SK-N-DZ (cell line): ENCODE data around the gene ASTL. TPM values are rescaled to one million over a fixed set of nuclear protein-coding genes. Genes with fewer than 3 reads are reported as not detected.
"Not testable (repeated sequence)": the region's sequence is repeated elsewhere in the genome, so short reads cannot be mapped to it uniquely, and the experiment has no call there.

Experiments used
- DNase-seq: peaks from one replicate; pipeline ENCODE4 v3.0.0-alpha.2; 2015; ENCODE audit warnings: low spot score
- polyA plus RNA-seq, 2 experiments: library from polyadenylated mRNA; depleted of rRNA; stranded (reverse); fragments of >200 nt; gene quantifications; 2 replicates each; pipeline ENCODE4 v1.2.3, GENCODE V29; 2014

Gene ASTL
- not detected in 2 replicates for polyA plus RNA-seq (2014; cell fraction: cytosol; rRNA removed)
- polyA plus RNA-seq (2014; cell fraction: nucleus; rRNA removed), result not detected in 2 replicates

DNA sequence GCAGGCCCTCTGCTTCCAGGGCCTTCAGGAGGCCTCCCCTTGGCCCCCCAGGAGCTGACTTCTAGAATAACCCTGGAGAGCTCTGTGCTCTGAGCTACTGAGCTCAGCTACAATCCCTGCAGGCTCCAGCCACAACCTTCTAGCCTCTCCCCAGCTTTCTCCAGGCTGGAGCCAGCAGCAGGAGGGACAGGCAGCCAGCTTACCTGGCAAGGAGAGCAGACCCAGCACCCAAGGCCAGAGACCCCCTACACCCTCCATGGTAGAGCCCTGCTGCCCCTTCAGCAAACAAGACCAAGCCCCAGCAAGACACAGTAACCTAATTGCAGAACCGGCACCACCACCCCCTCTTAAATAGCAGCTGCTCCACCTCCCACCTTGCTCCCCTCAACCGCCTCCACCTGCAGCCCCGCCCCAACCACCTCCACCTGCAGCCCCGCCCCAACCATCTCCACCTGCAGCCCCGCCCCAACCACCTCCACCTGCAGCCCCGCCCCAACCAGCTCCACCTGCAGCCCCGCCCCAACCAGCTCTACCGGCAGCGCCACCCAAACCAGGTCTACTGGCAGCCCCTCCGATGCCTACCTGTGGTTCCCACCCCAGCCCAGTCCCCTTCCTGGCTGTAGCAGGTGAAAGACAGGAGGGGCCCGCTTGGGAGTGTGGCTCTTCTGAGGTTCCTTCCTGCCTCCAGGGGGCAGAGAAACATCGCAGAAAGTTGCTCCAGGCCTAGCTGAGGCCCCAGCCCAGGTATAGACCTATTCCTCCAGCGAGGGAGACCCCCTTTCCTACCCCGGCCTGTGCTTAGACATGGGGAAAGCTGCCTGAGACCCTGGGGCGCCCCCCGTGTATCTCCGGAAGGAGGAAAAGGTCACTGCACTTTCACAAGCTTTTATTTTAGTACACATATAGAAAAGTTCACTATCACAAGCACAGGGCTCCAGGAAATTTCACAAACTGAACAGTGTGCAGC is at the start of gene ASTL:
Gene ASTL (minus strand): TSS at position 324 of the 967 bp plus-strand sequence. CDS start 66 bp downstream, at position 258.
- peak; percentile 53 for DNase-seq

DNA sequence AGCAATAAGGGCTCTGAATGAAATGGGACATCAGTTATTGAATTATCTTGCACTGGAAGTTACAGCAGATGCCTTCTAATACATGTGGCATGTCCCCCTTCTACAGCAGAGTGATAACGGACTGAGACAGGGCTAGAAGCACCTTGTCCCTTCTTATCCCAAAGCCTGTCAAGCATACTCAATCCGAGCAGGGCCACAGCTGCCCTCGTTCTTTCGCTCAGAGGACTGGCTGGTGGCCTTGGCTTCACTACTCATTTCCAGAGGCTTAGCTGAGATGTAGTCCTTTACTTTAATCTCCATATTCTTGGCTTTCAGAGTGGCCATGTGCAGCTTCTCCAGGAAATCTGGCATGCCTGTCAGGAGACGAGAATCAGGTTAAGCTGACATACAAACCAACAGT is 48.3 kb upstream of the ASTL start:
- no peak for DNase-seq

DNA sequence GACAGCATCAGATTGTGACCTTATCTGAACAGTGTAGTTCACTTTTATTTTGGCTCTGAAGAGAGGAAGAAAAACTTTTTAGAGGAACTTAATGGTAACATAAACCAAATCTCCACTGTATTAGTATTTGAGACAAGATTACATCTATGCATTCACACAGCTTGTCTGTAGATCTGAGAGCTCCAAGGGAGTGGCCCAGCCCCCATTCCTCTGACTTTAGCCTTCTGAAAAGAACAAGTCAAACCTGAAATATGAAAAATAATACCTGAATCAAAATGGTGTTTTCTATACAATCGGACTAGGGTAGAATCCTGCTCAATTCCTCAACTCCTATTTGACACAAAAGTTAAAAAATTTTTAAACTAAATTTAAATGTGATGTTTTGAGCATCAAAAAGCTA is 47.2 kb upstream of the ASTL start:
- DNase-seq, result no peak

DNA sequence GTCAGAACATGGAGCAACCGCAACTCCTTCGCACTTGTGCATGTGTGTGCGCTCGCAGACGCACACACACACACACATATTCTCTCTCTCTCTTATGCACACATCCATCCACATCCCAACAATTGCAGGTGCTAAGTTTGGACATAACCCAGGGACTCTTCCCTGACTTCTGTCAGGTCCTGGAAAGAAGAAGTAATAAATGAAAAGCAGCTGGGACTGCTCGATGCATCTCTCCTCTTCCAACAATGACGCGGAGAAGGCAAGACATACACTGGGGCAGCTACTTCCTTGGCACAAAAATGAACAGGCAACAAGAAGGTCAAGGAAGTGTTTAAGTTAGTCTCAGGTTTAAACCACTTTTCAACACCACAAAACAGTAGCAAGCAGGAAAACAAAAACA is 46.7 kb upstream of the ASTL start:
- DNase-seq, result no peak

DNA sequence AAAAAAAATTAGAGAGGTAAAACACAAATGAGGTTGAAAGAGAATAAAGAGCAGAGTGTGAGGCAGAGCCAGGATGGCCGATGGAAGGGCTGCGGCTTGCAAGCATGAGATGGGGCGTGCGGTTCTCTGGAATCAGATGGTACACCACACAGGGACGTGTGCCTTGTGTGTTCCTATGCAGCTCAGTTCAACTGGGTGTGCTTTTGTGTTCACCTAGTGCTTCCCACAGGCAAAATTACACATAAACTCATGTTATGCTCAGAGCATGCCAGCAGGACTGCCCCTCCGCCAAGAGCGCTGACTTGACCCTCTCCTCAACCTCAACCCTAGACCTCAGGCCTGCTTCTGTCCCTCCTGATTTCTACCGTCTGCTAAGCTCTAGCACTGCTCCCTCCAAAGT is 45.9 kb upstream of the ASTL start:
- no peak for DNase-seq

DNA sequence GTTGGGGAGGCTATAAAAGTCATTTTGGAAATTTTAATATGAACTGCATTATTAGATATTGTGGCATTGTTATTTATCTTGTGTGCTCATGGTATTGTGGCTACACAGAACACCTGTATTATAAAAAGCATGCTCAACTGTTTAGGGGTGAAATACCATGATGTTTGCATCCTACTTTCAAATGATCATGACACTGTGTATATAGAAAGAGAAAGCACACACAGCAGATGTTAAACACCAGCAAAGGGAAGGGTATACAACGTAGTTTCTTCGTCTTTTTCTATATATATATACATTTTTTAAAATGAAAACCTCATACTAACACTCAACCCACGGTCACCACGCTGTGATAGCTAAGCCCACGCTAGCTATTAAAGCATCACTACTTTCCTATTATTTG is 43.2 kb upstream of the ASTL start:
- DNase-seq, result no peak

DNA sequence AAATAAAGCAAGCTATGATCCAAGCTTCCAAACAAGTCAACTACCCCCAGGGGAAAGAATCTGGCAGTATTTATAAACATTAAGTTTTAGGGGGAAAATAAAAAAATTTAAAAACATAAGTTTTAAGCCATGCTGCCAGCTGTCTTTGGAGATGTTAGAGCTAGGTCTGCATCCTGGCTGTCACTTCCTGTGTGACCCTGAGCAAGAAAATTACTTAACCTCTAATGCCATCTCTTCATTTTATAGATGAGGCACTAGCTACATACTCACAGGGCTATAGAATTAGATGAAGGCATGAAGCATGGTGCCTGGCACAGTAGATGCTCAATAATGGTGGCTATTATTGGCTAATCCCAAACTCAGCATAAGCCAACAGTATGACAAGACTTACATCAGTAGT is 42.2 kb upstream of the ASTL start:
- no peak for DNase-seq

DNA sequence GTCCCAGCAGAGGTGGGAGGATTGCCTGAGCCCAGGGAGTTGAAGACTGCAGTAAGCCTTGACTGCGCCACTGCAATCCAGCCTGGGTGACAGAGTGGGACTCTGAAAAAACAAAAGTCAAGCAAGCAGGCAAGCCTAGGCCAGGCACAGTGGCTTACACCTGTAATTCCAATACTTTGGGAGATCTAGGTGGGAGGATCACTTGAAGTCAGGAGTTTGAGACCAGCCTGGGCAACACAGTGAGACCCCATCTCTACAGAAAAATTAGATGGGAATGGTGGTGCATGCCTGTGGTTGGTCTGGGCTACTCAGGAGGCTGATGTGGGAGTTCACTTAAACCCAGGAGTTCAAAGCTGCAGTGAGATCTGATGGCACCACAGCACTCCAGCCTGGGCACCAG is 41.7 kb upstream of the ASTL start:
- no peak for DNase-seq

DNA sequence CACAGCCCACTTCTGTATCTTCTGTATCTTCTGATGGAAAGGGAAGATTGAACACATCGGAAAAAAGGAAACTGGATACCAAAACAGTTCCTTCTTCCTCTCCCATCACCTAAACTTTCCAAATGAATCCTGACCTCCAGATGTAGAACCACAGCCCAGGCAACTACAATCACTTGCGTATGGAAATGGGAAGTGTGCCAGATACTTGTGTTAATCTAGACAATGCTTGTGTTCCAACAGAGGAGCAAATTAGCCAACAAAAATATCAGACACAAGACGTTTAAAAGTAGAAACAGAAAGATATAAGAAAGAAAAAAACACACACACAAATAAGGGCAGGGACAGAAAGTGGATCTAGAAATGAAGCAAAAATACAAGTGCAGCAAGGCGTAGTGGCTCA is 38.4 kb upstream of the ASTL start:
- DNase-seq, result no peak

DNA sequence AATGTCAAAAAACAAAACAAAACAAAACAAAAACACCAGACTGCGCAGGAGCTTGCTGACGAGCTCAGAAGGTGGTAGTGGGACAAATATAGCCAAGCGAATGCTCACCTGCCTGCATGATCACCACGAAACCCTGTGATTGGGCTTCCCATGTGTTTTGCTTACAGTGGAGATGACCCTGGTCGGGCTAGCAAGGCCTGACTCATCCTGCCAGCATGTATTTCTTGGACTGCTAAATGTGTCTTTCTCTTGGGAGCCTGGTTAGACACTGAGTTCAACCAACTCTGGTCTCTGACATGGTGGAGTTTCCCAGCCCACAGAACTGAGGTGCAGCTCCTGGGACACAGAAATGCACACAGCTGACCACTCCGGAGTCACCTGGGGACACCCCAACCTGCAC is 37.6 kb upstream of the ASTL start:
- no peak for DNase-seq

DNA sequence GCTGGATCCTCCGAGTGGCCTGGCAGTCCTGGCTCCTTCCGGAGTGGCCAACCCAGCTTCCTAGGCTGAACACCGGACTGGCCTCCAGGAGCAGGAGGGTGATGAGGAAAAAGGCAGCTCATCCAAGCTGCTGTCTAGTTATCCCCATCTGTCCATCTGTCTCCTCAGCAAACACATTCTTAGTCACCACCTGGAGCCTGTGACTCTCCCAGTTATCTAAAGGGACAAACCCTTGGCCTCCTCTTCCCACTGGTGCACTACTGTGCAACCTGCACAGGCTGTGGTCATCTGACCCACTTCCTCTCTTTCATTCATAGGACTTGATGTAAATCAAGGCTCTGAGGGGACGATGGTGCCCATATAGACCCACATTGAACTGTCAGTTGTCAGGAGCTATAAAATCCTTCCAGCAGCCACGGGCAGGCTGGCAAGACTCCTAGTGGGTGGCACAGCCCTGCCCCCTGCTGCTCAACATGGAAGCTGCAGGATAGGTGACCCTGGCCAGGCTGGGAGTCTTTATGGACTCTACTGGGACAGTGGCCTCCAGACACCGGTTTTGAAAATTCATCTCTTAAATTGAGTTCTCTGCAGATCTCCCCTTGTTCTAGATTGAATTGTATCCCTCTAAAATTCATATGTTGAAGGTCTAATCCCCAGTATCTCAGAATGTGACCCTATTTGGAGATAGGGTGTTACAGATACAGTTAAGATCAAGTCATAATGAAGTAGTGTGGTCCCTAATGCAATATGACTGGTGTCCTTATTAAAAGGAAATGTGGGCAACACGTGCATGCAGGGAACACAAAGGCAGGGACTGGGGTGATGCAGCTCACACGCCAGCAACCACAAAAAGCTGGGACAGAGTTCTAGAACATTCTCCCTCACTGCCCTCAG is 36.2 kb upstream of the ASTL start:
- peak; percentile 78 for DNase-seq

DNA sequence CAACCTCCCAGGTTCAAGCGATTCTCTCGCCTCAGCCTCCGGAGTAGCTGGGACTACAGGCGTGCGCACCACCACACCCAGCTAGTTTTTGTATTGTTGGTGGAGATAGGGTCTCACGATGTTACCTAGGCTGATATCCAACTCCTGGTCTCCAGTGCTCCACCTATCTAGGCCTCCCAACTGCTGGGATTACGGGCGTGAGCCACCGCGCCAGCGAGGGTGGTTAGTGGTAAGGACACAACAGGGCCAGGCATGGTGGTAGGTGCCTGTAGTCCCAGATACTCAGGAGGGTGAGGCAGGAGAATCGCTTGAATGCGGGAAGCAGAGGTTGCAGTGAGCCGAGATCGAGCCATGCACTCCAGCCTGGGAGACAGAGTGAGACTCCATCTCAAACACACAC is 33.5 kb upstream of the ASTL start:
- no peak for DNase-seq

DNA sequence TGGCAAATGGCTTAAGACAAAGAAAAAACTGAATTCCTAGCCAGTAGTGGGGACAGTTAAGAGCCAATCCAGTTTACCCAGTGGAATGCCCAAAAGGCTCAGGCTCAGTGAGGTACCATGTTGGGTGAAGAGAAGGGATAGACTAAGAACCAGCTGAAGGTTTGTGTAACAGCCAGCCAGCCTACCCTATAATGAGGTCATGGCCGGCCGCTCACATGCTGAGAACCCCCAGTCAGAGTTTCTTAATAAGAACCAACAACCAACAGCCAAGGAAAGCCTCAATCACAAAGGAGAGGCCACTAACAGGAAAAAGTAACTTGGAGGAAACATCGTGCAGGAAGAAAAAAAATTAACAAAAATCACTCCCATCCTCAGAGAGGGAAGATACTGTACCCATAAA is 32.3 kb upstream of the ASTL start:
- no peak for DNase-seq

DNA sequence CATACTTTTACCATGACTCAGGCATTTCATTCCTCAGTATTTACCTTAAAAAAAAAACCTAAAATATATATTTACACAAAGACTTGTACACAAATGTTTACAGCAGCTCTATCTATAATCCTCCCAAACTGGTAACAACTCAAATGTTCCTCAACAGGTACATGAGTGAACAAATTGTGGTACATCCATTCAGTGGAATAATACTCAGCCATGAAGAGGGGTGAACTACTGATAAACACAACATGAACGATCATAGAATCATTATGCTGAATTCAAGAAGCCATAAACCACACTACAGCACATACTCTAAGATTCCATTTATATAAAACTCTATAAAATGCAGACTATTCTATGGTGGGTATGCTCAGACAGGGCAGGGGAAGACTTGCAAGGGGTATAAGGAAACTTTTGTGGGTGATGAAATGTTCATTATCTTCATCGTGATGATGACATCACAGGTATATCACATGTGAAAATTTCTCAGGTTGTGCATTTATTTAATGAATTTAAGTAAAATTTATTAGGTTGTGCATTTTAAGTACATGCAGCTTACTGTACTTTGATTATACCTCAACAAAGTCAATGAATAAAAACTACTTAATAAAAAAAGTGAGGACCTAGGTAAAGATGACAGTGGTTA is 31.7 kb upstream of the ASTL start:
- DNase-seq, result no peak

DNA sequence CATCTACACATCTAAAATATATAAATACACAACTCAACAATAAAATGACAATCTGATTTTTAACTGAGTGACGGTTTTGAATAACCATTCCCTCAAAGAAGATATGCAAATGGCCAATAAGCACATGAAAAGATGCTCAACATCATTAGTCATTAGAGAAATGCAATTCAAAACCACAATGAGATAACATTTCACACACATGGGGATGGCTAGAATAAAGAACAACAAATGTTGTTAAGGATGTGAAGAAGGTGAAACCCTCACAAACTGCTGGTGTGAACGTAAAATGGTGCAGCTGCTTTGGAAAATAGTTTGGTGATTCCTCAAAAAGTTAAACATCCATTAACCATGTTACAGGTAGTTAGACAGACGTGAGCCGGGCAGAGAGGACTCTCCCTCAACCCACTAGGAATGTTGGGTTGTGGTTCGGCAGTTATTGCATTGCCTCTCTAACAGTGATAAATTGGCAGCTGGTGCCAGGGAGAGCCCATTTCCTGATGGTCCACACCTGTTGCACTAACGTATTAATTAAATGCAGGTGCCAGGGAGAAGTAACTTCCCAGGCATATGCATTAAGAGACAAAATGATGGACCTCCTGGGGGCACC is 29.2 kb upstream of the ASTL start:
- no peak for DNase-seq

DNA sequence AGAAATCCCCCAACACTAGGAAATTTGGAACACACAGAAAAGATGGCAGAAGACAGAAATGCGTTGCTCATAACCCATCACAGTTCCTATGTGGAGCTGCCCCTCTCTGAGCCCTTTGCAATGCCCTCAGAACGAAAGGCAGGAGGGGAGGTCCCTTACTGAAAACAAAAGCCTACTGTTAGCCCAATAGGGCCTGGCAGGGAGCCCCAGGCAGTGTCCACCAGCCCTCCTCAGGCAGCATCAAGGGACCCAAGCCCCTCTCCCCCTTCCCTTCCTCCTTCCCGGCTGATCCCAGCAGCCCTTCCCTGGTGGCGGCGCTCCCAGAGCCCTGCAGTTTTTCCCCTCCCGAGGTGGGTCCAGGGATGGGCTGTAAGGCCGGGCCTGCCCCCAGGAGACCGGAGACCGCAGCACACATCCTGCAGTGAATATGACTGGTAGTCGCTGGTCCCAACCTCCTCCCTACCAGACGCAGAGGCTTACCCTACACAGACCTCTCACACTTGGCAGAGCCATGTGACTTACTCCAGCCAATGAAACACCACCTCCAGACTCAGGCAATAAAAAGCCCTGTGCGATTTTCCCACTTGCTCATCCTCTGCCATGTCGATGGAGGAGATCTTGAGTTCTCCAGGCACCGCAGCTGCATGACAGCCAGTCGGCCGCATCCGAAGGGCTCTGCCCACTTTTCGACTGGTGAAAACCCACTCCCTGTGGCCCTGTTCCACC is 26.3 kb upstream of the ASTL start:
- DNase-seq, result peak; percentile 91

DNA sequence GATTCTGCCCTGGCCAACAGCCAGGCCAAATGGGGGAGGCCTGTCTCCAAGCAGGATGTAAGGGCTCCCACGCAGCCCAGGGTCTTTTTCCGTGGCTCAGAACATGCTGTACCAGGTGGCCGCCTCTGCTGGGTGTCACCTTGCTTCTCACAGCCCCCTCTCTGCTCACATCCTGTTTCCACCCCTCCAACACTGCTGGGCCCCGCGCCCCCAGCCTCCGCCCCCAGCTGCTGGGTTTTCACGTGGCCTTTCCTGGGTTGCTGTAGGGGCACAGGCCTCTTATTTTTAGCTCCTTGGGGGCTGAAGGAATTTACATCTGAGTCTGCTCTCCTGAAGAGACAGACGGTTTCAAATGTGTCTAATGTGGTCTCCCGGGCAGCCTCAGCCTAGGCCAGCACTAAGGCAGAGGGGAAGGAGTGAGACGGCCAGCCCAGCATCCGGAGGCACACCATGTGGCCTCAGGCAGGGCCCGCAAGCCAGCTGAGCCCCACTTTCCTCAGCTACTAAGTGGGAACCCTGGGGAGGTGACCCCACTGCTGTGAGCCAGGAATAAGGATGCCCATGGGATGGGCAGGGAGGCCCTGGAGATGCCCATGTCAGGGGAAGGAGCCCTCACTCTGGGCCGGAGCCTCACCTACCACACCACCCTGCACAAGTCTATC is 25.6 kb upstream of the ASTL start:
- no peak for DNase-seq

DNA sequence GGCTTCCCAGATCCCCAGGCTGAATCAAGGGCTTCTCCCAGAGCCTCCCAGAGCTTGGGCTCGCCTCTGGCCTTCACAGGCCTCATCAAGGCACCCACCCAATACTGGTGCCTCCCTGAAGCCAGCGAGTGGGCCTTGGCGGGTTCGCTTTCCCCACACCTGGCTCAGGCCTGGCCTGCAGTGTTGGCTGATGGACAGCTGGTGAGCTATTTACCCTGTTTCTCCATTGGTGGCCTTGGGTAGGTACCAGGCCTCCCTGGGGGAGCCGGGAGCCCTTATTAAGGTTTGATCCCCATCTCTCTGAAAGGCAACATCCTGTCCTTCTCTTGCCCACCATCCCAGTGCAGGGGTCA is 25.1 kb upstream of the ASTL start:
- DNase-seq, result no peak

DNA sequence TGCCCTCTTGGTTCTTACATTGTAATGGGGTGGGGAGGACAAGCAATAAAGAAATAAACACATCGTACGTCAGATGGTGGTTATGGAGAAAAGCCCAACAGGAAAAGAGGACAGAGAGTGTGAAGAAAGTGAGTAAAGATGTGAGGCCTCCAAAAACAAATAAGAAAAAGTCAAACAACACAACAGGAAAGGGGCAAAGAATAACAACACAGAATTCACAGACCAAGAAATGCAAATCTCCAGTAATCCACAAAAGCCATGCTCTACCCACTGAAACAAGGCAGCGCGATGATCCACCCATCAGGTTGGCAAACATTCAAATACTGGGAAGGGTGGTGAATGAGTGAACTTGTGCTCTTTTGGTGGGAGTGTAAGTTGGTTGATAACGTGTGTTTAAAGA is 23.6 kb upstream of the ASTL start:
- DNase-seq, result no peak

DNA sequence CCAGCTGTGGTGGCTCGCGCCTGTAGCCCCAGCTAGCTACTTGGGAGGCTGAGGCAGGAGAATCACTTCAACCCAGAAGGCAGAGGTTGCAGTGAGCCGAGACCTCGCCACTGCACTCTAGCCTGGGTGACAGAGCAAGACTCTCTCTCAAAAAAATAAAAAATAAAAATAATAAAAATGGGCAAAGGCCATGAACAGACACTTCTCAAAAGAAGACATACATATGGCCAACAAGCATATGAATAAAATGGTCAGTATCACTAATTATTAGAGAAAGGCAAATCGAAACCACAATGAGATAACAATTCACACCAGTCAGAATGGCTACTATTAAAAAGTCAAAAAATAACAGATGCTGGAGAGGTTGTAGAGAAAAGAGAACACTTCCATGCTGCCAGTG is 22.1 kb upstream of the ASTL start:
- DNase-seq, result not testable (repeated sequence)
